ENCODE data around the gene TBC1D22A.

DNA sequence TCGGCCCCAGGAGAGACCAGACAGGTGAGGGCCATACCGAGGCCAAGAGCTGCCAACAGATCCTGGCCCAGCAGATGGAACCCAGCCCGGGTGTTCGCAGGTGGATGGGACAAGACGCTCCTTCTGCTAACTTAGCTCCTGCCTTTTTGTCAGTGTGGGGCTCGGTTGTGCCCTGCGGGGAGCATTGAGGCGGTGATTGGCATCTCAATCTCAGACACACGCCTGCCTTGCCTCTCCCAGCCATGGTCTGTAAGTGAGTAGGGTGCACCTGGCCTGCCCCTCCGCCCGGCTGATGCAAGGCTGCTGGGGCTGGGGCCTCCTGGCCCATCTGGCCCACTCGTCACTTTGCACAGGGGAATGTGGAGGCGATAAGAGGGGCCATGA lies 350.1 kb downstream of the TBC1D22A start:
- TF ChIP-seq, protein P1, sequence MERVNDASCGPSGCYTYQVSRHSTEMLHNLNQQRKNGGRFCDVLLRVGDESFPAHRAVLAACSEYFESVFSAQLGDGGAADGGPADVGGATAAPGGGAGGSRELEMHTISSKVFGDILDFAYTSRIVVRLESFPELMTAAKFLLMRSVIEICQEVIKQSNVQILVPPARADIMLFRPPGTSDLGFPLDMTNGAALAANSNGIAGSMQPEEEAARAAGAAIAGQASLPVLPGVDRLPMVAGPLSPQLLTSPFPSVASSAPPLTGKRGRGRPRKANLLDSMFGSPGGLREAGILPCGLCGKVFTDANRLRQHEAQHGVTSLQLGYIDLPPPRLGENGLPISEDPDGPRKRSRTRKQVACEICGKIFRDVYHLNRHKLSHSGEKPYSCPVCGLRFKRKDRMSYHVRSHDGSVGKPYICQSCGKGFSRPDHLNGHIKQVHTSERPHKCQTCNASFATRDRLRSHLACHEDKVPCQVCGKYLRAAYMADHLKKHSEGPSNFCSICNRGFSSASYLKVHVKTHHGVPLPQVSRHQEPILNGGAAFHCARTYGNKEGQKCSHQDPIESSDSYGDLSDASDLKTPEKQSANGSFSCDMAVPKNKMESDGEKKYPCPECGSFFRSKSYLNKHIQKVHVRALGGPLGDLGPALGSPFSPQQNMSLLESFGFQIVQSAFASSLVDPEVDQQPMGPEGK (CRISPR knock-in tag; IDR thresholded peaks at IDR 0.05; ENCODE audit: borderline replicate concordance) = no peak
- no peak for TF ChIP-seq TCF4 (CRISPR knock-in tag; IDR thresholded peaks at IDR 0.05; ENCODE audit: borderline replicate concordance)
- TF ChIP-seq ESRRG (CRISPR knock-in tag; IDR thresholded peaks at IDR 0.05) = no peak
